HG03378 (cell line): ENCODE measurements around the gene NCOA3.

ENCODE experiments used
- ATAC-seq: cut with Tn5 transposase; IDR thresholded peaks from one replicate; pipeline ENCODE4 v1.9.1; 2021; ENCODE audit warnings: mild to moderate bottlenecking, moderate library complexity; ENCODE audit not compliant: unreplicated experiment

NCOA3 gene

DNA sequence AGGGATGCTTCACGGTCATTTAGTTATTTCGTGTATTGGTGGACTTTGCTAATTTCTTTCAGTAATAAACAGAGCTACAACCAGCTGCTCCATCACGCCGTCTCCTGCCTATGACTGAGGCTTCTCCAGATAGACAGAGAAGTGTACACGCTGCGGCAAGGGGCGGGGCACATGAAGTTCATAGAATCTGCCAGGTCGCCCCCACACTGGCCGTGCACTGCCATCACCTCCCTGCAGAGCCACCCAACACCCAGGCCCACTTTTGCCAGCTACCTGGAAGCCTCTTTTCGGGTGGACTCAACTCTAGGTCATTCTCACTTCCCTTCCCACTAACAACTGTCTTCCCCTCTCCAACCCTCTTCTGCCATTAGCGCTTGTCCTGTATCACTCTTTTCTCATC is 195.2 kb downstream of the NCOA3 start:
- no peak for ATAC-seq

DNA sequence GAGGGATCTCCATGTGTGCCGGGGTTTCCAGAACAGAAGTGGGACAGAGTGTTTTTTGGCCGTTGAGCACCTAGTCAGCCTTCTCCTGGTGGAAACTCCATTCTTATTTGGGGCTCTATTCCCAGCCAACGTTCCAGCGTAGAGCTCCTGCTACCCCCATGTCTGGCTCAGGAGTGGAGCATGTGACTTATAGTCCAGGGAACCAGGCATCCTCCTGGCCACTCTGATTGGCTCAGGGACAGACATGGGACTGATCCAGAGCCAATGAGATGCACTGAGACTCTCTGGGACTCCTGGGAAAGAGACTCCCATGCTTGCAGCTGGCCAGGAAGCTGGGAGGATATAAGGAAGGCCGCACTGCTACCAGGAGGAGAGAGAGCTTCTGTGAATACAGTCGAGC is 196.5 kb downstream of the NCOA3 start:
- no peak for ATAC-seq

DNA sequence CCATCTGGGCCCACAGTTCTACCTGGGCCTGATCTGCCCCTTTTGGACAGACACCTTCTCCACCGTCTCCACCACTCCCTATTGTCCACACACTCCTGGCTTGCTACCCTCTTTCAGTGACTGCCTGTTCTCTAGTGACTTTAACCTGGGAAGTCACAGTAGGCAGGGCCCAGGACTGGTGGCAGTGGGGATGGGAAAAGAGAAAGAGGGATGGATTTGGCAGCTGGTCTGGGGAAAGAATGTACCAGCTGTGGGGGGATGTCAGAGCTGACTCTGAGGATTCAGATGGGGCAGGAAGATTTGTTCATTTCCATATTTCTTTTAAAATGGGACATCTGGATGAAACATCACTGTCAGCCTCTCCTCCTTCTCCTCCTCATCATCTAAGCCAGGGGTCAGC is 198.1 kb downstream of the NCOA3 start:
- ATAC-seq = no peak

DNA sequence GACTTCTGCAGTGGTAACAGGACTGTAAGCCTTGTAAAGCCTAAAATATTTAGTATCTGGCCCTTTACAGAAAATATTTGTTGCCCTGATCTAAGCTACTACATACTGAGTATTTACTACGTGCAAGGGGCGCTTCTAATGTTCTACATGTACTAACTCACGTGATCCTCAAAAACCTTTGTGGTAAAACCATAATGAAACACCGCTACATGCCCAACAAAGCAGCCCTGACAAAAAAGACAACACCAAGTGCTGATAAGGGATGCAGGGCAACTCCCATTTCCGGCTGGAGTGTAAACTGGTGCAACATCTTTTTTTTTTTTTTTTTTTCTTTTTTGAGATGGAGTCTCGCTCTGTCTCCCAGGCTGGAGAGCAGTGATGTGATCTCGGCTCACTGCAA is 198.6 kb downstream of the NCOA3 start:
- ATAC-seq = no peak

DNA sequence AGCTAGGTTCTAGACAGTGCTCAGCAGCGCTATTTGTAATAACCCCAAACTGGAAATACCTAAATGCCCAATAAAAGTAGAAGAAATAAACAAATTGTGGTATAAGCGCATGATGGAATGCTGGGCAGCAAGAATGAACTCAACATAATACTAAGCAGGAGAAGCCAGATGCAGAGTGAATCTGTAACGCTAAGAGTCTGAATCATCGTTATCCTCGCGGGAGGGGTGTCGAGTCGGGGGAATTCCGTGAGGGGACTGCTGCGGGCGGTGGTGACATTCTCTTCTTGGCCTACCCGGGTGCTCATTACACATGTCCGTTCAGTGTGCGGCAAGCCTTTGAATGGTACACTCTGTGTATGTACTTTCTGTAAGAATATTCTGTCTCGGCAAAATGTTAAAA is 199.9 kb downstream of the NCOA3 start:
- ATAC-seq = no peak

DNA sequence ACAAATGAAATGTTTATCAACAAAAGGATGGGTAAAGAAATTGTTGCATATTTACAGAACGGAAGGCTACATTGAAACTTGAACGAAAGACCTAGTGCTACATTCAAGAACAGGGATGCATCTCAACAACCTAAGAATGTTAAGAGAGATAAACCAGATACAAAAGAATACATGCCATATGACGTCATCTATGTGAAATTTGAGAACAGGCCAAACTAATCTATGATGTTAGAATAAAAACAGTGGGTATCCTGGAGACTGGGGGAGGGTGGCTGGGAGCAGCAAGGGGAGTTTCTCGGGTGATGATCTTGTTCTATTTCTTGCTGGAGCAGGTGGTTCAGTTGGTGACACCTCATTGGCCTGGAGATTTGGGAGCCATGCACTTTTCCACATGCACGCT is 202.1 kb downstream of the NCOA3 start:
- no peak for ATAC-seq

DNA sequence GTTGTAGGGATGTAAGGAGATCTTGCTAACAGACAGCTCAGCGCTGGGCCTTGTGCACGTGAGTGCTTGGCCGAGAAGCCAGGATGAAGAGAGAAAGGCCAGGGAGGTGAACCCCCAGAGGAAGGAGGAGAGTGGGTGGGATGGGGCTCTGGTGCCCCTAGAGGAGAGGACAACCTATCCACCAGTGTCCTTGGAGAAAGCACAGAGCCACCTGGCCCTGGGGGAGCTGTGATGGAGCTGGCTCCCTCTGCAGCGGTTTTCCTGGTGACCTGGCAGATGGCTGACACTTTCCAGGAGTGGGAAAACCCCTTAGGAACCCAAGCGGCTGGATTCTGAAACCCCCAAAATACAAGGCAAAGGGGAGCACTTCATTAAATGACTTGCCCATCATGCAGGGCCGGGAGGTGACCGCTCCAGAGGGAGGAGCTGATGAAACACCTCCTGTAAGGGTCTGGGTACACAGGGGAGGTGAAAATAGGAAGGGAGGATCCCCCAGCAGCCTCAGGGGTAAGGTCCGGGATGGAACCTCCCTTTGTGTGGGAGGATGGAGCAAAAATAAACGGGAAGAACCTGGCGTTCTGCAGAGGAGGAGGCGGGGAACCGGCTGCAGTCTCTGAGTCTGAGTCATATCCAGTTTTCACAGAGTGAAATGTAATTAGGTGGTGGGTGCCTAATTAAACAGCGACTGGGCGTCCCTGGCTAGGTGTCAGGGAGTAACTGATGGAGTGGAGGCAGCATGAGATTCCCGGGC is 203.2 kb downstream of the NCOA3 start:
- no peak for ATAC-seq

DNA sequence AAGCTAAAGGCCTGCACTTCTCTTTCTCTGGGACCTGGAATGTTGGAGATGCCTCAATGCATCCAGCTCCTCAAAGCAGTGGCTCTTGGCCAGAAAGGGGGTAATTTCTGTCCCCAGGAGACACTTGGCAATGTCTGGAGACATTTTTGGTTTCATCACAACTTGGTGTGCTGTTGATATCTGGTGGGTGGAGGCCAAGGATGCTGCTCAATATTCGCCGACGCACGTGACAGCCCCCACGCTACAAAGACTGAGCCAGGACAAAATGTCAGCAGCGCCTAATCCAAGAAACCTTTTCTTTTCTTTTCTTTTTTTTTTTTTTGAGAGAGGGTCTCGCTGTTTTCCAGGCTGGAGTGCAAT is 203.8 kb downstream of the NCOA3 start:
- ATAC-seq = no peak

DNA sequence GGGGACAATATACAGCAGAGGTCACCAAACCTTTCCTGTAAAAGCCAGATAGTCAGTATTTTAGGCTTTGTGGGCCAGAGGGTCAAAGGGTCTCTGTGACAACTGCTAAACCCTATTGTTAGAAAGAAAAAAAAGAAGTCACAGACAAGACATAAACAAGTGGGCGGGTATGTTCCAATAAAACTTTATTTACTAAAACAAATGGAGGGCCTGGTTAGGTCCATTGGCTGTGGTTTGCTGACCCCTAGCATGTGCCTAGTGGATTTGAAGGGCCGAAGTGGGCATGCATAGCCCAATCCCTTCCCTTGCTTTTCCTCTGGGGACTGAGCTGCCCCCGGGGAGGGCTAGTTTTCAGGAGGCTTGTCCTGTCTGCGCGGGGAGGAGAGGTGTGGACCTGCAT is 204.7 kb downstream of the NCOA3 start:
- ATAC-seq = no peak
